ENCODE measurements around the gene PPP1R1B.

The PPP1R1B gene

DNA sequence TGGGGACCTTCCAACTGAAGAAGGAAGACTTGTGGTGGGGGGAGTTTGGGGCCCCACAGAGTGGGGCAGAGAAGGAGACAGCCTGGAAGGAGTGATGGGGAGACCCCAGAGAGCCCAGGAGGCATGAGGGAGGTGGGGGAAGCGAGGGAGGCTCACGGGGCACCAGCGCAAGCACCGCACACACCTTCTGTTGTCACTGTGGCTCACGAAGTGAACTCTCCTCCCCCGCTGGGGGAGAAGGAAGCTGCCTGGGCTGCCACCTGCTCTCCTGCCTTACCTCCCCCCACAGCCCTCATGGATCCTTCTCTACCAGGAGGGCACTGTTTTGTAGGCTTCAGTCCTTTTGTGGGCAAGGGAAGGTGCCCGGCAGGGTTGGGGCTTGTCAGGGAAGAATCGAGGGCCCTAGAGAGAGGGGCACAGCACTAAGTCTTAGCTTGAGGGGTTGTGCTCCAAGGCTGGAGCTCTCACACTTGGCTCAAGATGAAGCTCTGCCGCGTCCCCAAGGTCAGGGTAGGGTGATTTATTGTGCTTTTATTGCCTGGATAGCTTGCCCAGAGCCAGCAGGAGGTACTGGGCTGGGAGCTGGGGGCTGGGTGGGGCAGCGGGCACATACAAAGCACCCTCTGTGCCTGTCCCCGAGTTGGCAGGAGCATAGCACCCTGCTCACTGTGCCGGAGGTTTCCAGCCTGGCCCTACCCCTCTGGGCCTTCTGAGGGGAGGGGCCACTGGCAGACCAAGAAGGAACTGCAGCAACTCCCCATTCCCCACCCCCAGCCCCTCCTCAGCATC lies 5.6 kb downstream of the PPP1R1B start:
- TF ChIP-seq, protein P1, sequence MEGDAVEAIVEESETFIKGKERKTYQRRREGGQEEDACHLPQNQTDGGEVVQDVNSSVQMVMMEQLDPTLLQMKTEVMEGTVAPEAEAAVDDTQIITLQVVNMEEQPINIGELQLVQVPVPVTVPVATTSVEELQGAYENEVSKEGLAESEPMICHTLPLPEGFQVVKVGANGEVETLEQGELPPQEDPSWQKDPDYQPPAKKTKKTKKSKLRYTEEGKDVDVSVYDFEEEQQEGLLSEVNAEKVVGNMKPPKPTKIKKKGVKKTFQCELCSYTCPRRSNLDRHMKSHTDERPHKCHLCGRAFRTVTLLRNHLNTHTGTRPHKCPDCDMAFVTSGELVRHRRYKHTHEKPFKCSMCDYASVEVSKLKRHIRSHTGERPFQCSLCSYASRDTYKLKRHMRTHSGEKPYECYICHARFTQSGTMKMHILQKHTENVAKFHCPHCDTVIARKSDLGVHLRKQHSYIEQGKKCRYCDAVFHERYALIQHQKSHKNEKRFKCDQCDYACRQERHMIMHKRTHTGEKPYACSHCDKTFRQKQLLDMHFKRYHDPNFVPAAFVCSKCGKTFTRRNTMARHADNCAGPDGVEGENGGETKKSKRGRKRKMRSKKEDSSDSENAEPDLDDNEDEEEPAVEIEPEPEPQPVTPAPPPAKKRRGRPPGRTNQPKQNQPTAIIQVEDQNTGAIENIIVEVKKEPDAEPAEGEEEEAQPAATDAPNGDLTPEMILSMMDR (IDR thresholded peaks at IDR 0.05; ENCODE audit: insufficient read depth, low read length, missing control alignments) = no peak
- CTCF ChIA-PET = interaction anchor here (23.3 to 28.8 kb wide), 3 partner anchors 8 to 77 kb away, joined by 781 to 822 read pairs (median 822); partner anchors contain the start of genes PPP1R1B and STARD3
- no peak for DNase-seq (ENCODE audit: low read depth, low spot score)
- H3K4me3 ChIP-seq (ENCODE audit: low read depth, low read length) = no peak overlapping the region
- POLR2A ChIA-PET = interaction anchor here (0.8 kb wide), 1 partner anchor 9 kb away, joined by 3 read pairs; no protein-coding TSS in a partner anchor

DNA sequence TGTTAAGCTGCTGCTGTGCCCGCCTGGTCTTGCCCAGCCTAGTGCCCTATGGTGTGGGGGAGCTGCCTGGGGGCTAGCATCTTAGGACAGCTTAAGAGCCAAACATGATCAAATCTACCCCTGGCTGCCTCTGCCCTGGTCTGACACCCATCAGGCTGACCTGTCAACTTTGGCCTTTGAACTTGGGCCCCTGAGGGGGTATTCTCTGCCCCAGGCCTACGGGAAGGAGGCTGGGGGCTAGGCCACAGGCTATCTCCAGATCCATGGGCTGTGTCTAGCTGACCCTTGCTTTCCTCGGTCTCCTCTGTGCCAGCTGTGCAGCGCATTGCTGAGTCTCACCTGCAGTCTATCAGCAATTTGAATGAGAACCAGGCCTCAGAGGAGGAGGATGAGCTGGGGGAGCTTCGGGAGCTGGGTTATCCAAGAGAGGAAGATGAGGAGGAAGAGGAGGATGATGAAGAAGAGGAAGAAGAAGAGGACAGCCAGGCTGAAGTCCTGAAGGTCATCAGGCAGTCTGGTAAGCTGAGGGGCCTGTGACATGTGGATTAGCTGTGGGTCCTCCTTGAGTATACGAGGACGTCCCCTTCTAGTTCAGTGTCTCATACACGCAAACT lies 6.9 kb downstream of the PPP1R1B start:
- TF ChIP-seq, protein P1 (IDR thresholded peaks at IDR 0.05; ENCODE audit: insufficient read depth, low read length, missing control alignments) = no peak
- ChIA-PET CTCF (interaction anchor here (0.9 to 28.8 kb wide), 5 partner anchors 7 to 78 kb away, joined by 4 to 822 read pairs (median 781); partner anchors contain the start of genes PPP1R1B and STARD3), POLR2A (no interaction called here)
- no peak overlapping the region for H3K4me3 ChIP-seq (ENCODE audit: low read depth, low read length)
- no peak for DNase-seq (ENCODE audit: low read depth, low spot score)

DNA sequence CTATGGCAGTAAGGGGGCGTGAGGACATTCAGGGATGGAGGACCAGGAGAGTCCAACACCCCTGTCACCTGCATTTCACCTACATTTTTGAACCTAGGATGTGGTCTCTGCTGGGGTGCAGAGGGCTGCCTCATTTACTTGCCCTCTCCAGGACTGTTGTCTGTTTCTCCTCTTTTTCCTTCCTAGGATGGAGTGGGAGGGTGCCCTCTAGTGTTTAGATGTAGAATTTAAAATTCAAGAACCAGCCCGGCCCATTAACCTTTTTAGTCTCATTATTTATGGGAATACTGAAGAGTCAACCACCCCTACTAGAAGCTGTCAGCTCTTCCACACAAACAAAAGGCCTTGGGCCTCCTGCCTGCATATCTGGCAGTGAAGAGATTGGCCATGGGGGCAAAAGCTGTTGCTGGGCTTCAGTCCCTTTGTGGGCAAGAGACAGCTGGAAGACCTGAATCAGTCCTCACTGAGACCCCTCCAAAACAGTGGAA lies 7.7 kb downstream of the PPP1R1B start:
- ChIA-PET POLR2A (no interaction called here), CTCF (interaction anchor here (0.6 to 28.8 kb wide), 16 partner anchors 7 to 470 kb away, joined by 3 to 822 read pairs (median 4); partner anchors contain the start of genes PPP1R1B and STARD3)
- no peak overlapping the region for H3K4me3 ChIP-seq (ENCODE audit: low read depth, low read length)
- TF ChIP-seq, protein P1 (IDR thresholded peaks at IDR 0.05; ENCODE audit: insufficient read depth, low read length, missing control alignments) = peak; percentile 35
- DNase-seq (ENCODE audit: low read depth, low spot score) = no peak

DNA sequence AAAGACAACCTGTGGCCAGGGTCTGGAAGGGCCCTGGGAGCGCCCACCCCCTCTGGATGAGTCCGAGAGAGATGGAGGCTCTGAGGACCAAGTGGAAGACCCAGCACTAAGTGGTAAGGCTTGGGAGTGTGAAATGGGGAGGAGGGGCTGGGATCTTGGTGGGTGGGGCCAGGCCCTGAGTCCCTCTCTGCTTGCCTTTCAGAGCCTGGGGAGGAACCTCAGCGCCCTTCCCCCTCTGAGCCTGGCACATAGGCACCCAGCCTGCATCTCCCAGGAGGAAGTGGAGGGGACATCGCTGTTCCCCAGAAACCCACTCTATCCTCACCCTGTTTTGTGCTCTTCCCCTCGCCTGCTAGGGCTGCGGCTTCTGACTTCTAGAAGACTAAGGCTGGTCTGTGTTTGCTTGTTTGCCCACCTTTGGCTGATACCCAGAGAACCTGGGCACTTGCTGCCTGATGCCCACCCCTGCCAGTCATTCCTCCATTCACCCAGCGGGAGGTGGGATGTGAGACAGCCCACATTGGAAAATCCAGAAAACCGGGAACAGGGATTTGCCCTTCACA lies 8.9 kb downstream of the PPP1R1B start:
- ChIA-PET POLR2A (no interaction called here), CTCF (interaction anchor here (0.6 to 28.8 kb wide), 8 partner anchors 5 to 101 kb away, joined by 3 to 822 read pairs (median 6); partner anchors contain the start of genes PPP1R1B and STARD3)
- TF ChIP-seq, protein P1 (IDR thresholded peaks at IDR 0.05; ENCODE audit: insufficient read depth, low read length, missing control alignments) = no peak
- H3K4me3 ChIP-seq (ENCODE audit: low read depth, low read length) = no peak overlapping the region
- DNase-seq (ENCODE audit: low read depth, low spot score) = no peak

DNA sequence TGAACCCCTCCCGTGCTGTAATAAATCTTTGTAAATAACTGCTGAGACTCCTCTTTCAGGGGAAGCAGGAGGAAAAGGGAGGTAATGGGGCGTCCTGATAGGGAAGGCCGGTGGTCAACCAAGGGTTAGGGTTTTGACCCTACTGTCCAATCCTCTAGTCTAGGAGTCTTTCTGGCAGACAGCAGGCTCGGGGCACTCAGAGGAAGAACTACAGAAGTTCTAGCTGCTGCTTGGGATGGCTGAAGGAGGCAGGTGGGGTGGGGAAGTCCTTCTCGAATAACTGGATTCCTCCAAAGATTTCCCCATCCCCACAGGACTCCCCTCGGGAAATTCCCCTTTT lies 9.8 kb downstream of the PPP1R1B start:
- no peak for DNase-seq (ENCODE audit: low read depth, low spot score)
- peak overlapping the region; percentile 93 for H3K4me3 ChIP-seq (ENCODE audit: low read depth, low read length)
- POLR2A ChIA-PET = interaction anchor here (0.5 kb wide), 1 partner anchor 93 kb away, joined by 3 read pairs; no protein-coding TSS in a partner anchor
- CTCF ChIA-PET = interaction anchor here (1.0 to 28.8 kb wide), 3 partner anchors 12 to 18 kb away, joined by 3 to 822 read pairs (median 4); partner anchors contain the start of gene PPP1R1B
- TF ChIP-seq, protein P1 (IDR thresholded peaks at IDR 0.05; ENCODE audit: insufficient read depth, low read length, missing control alignments) = no peak

All from AG04449 (cell line).